Keratinocyte (primary cell): Measurements from ENCODE around the gene CDKL4. TPM values are rescaled to one million over a fixed set of nuclear protein-coding genes. Genes with fewer than 3 reads are reported as not detected.

Source experiments
- DNase-seq: peaks from one replicate; pipeline ENCODE4 v3.0.0-alpha.2; 2011; ENCODE audit warnings: low read depth, missing footprints, low spot score
- FAIRE-seq: peaks from 2 replicates; lab custom pipeline; 2011; peaks lifted over from hg19 to GRCh38; lab: Jason Lieb, UNC
- H2AFZ ChIP-seq: 2 replicates; pipeline ENCODE4 v1.6.0; 2012; ENCODE audit warnings: low read length, control low read depth, inconsistent platforms; ENCODE audit not compliant: control insufficient read depth
- H3K27ac ChIP-seq: 2 replicates; pipeline ENCODE4 v1.5.1; 2011; ENCODE audit warnings: low read length; ENCODE audit not compliant: control insufficient read depth, insufficient read depth
- H3K27me3 ChIP-seq: 3 replicates; pipeline ENCODE4 v1.6.0; 2011; ENCODE audit warnings: low read length; ENCODE audit not compliant: control insufficient read depth, insufficient read depth; ENCODE audit errors: extremely low read depth
- H3K36me3 ChIP-seq, 2 experiments: 2 replicates in 1 of 2; 3 replicates in 1 of 2; pipeline ENCODE4 v1.5.1; 2011; ENCODE audit warnings: low read length in 2 of 2, mild to moderate bottlenecking in 1 of 2; ENCODE audit not compliant: control insufficient read depth in 2 of 2, insufficient read depth in 2 of 2; ENCODE audit errors: extremely low read depth in 1 of 2
- H3K4me1 ChIP-seq: 3 replicates; pipeline ENCODE4 v1.5.1; 2011; ENCODE audit warnings: low read length; ENCODE audit not compliant: control insufficient read depth, insufficient read depth; ENCODE audit errors: extremely low read depth
- H3K4me2 ChIP-seq: 3 replicates; pipeline ENCODE4 v1.6.0; 2011; ENCODE audit warnings: low read depth, low read length; ENCODE audit not compliant: control insufficient read depth, insufficient read depth; ENCODE audit errors: extremely low read depth
- H3K4me3 ChIP-seq, 3 experiments: fragments of 200-600 bp in 1 of 3; sonication (generic) in 1 of 3; 2 replicates in 2 of 3; 3 replicates in 1 of 3; pipeline ENCODE4 v1.5.1; 2011 to 2016; ENCODE audit warnings: low read length in 3 of 3, mild to moderate bottlenecking in 3 of 3, control low read depth in 2 of 3, inconsistent platforms in 1 of 3, low read depth in 1 of 3, mixed read lengths in 1 of 3, mixed run types in 1 of 3, moderate library complexity in 1 of 3; ENCODE audit not compliant: control insufficient read depth in 2 of 3, insufficient read depth in 2 of 3; ENCODE audit errors: extremely low read depth in 1 of 3
- H3K79me2 ChIP-seq: 2 replicates; pipeline ENCODE4 v1.6.0; 2012; ENCODE audit warnings: low read length; ENCODE audit not compliant: control insufficient read depth, insufficient read depth
- H3K9ac ChIP-seq: 3 replicates; pipeline ENCODE4 v1.6.0; 2011; ENCODE audit warnings: low read length; ENCODE audit not compliant: control insufficient read depth, insufficient read depth; ENCODE audit errors: extremely low read depth
- H3K9me1 ChIP-seq: 3 replicates; pipeline ENCODE4 v1.6.0; 2011; ENCODE audit warnings: low read length; ENCODE audit not compliant: control insufficient read depth, insufficient read depth; ENCODE audit errors: extremely low read depth
- H3K9me3 ChIP-seq: 2 replicates; pipeline ENCODE4 v1.5.1; 2012; ENCODE audit warnings: low read depth, low read length; ENCODE audit not compliant: control insufficient read depth
- H4K20me1 ChIP-seq: 3 replicates; pipeline ENCODE4 v1.6.0; 2011; ENCODE audit warnings: low read length; ENCODE audit not compliant: control insufficient read depth, insufficient read depth; ENCODE audit errors: extremely low read depth
- EZH2 ChIP-seq: IDR thresholded peaks from one replicate; pipeline ENCODE4 v1.6.1; 2012; ENCODE audit warnings: inconsistent platforms, mild to moderate bottlenecking, low read length, moderate library complexity
- dilution Hi-C: fragments of 300-500 bp; cut with MboI; formaldehyde crosslinking; loops from one replicate; pipeline ENCODE4 v1.7.0; 2020; ENCODE audit warnings: low sequenced_read_pairs; ENCODE audit not compliant: extremely low pct_ligation_motif_present
- polyA plus RNA-seq, 5 experiments: library from polyadenylated mRNA; depleted of rRNA in 3 of 5; stranded (reverse) in 3 of 5; stranded (forward) in 1 of 5; unstranded in 1 of 5; fragments of >200 nt; gene quantifications; 1 replicate in 1 of 5; 2 replicates in 3 of 5; 3 replicates in 1 of 5; pipeline versions ENCODE4 v1.2.1 to v1.2.3, GENCODE V29; 2011 to 2012; ENCODE audit warnings: missing spikeins in 2 of 5, low read depth in 1 of 5, low replicate concordance in 1 of 5
- TF ChIP-seq, protein P1 (sequence below), 3 experiments: IDR thresholded peaks in 1 of 3; conservative IDR thresholded peaks in 1 of 3; optimal IDR thresholded peaks in 1 of 3; 2 replicates in 2 of 3; 3 replicates in 1 of 3; pipeline versions ENCODE3 to v1.5.1; 2011; ENCODE audit warnings: low read length in 3 of 3, mild to moderate bottlenecking in 3 of 3, moderate library complexity in 2 of 3, control low read depth in 1 of 3, inconsistent platforms in 1 of 3; ENCODE audit not compliant: insufficient read depth in 2 of 3; ENCODE audit errors: extremely low read depth in 1 of 3

CDKL4 gene
- polyA plus RNA-seq, 1 donor (not counting 4 experiments of a cell fraction or from before 2014, with no cell fraction given): not detected

DNA sequence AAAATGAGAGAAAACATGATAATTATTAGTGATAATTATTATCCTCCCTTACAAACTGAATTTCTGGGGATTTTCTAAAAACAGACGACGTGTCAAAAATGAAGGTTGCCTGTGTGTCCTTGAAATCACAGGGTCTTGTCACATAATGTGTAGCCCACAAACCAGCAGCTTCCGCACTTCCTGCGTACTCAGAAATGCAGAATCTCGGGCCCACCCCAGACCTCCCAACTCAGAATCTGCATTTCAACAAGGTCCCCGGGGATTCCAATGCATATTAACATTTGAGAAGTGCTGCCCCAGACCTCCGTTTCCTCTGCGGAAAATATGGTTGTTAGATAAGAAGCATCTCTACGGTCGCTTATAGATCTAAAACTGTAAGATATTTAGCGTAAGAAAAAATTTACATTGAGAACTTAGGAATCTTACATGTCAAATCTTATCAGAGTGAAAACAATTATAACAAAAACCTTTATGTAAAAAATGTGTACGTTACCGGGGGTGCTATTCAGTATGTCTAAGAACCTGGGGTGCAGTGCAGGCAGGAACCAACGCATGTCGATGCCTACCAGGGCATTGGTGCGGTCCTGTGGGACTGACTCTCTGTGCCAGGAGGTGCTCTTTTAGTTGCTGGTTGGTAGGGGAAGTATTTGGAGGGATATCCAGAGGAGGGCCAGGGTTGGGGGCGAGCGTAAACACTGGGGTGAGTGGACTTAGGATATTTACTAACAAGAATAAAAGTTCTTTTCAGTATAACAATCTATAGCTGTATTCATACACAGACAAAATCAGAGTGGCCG is 15.2 kb downstream of the CDKL4 start:
- no peak for TF ChIP-seq EZH2
- TF ChIP-seq, protein P1, sequence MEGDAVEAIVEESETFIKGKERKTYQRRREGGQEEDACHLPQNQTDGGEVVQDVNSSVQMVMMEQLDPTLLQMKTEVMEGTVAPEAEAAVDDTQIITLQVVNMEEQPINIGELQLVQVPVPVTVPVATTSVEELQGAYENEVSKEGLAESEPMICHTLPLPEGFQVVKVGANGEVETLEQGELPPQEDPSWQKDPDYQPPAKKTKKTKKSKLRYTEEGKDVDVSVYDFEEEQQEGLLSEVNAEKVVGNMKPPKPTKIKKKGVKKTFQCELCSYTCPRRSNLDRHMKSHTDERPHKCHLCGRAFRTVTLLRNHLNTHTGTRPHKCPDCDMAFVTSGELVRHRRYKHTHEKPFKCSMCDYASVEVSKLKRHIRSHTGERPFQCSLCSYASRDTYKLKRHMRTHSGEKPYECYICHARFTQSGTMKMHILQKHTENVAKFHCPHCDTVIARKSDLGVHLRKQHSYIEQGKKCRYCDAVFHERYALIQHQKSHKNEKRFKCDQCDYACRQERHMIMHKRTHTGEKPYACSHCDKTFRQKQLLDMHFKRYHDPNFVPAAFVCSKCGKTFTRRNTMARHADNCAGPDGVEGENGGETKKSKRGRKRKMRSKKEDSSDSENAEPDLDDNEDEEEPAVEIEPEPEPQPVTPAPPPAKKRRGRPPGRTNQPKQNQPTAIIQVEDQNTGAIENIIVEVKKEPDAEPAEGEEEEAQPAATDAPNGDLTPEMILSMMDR (optimal IDR thresholded peaks at IDR 0.05 in 1 of 3, IDR thresholded peaks at IDR 0.05 in 1 of 3, conservative IDR thresholded peaks at IDR 0.05 in 1 of 3; ENCODE audit: extremely low read depth in 1 of 3, insufficient read depth in 2 of 3, low read length in 3 of 3): no peak
- Histone ChIP-seq H3K4me2 (peak overlapping the region; percentile 51), H3K79me2 (no peaks in the 10 kb centered on the region), H3K4me1 (no peaks in the 10 kb centered on the region), H3K9me3 (no peaks in the 10 kb centered on the region), H3K36me3 (no peaks in the 10 kb centered on the region), H2AFZ (peak overlapping the region; percentile 36), H3K4me3 (peak overlapping the region in 1 of 3 experiments; percentile 23), H3K9me1 (no peaks in the 10 kb centered on the region), H4K20me1 (no peaks in the 10 kb centered on the region), H3K27me3 (no peaks in the 10 kb centered on the region), H3K27ac (no peak overlapping the region), H3K9ac (no peak overlapping the region)
- DNase-seq (no peak), FAIRE-seq (no peak)
- dilution Hi-C loops: no loop called here

DNA sequence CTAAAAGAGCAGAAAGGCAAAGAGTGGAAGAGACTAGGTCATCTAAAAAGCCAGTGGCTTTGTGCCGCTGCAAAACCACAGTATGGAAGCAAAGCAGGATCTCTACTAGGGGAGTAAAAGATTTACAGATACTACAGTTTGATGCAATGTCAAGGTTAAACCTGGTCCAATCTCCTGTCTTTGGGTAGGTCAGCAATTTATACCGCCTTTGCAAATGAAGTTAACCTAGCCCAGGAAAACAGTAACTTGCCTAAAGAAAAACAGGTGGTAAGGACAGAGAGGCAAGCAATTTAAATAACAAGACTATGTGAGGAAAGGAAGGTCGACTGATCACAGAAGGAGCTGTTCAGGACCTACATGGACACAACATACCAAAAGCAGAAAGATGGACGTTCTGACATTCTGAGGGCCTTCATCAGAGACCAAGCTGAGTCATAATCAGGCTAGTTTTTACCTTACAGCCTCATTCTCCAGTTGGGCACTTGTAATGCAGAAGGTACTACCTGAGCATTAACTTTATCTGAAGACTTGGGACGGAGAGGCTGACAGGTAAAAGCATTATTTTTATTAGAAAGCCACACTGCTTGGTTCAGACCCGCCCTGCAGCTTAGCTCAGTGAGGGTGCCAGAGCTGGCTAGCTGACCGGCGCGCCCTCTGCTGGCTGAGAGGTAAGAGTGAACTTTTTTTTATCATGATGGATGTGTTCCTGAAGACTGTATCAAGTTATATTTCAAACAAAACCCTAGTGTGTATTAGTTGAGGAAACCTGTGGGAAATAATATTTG is 15.9 kb downstream of the CDKL4 start:
- Histone ChIP-seq H3K27ac (no peak overlapping the region), H3K4me2 (peak overlapping the region; percentile 51), H3K9ac (no peak overlapping the region), H3K27me3 (no peaks in the 10 kb centered on the region), H3K79me2 (no peaks in the 10 kb centered on the region), H4K20me1 (no peaks in the 10 kb centered on the region), H2AFZ (no peak overlapping the region), H3K9me1 (no peaks in the 10 kb centered on the region), H3K4me3 (no peak overlapping the region), H3K36me3 (no peaks in the 10 kb centered on the region), H3K4me1 (no peaks in the 10 kb centered on the region), H3K9me3 (no peaks in the 10 kb centered on the region)
- TF ChIP-seq, protein P1 (optimal IDR thresholded peaks at IDR 0.05 in 1 of 3, IDR thresholded peaks at IDR 0.05 in 1 of 3, conservative IDR thresholded peaks at IDR 0.05 in 1 of 3; ENCODE audit: extremely low read depth in 1 of 3, insufficient read depth in 2 of 3, low read length in 3 of 3): peak; percentile 78 to 88 (median 78)
- TF ChIP-seq EZH2: no peak
- FAIRE-seq (peak; percentile 67), DNase-seq (no peak)
- dilution Hi-C loops: no loop called here
